Kidney (tissue), 14 donors: ENCODE data around the gene TSKU. TPM values are rescaled to one million over a fixed set of nuclear protein-coding genes. Genes with fewer than 3 reads are reported as not detected.

ENCODE experiments used
- DNase-seq, 5 donors: peaks; one replicate each; pipeline ENCODE4 v3.0.0-alpha.2; 2013 to 2020
- FAIRE-seq: peaks from 2 replicates; lab custom pipeline; 2012; peaks lifted over from hg19 to GRCh38; lab: Jason Lieb, UNC
- H3K27ac ChIP-seq, 2 donors: one replicate each; pipeline ENCODE4 v1.7.0; 2013; ENCODE audit warnings: low read depth in 2 of 2, low read length in 2 of 2, inconsistent platforms in 1 of 2
- H3K27me3 ChIP-seq: one replicate; pipeline ENCODE4 v1.7.1; 2013; ENCODE audit warnings: low read length, inconsistent platforms; ENCODE audit not compliant: control insufficient read depth, insufficient read depth
- H3K36me3 ChIP-seq, 3 donors: one replicate each; pipeline versions ENCODE4 v1.7.0 to v1.7.1; 2013; ENCODE audit warnings: low read length in 3 of 3, control low read depth in 1 of 3, inconsistent platforms in 1 of 3; ENCODE audit not compliant: insufficient read depth in 3 of 3, control insufficient read depth in 2 of 3
- H3K4me1 ChIP-seq, 3 donors: one replicate each; pipeline versions ENCODE4 v1.7.0 to v1.7.1; 2013; ENCODE audit warnings: low read length in 3 of 3, inconsistent platforms in 1 of 3, low read depth in 1 of 3; ENCODE audit not compliant: control insufficient read depth in 2 of 3, insufficient read depth in 2 of 3
- H3K4me3 ChIP-seq, 3 donors: one replicate each; pipeline versions ENCODE4 v1.7.0 to v1.8.1; 2013; ENCODE audit warnings: low read length in 3 of 3, control low read depth in 1 of 3, inconsistent platforms in 1 of 3
- H3K9ac ChIP-seq, 3 donors: one replicate each; pipeline versions ENCODE4 v1.7.0 to v1.7.1; 2013; ENCODE audit warnings: low read length in 3 of 3, control low read depth in 1 of 3, inconsistent platforms in 1 of 3
- H3K9me3 ChIP-seq, 3 donors: one replicate each; pipeline versions ENCODE4 v1.7.0 to v1.7.1; 2013; ENCODE audit warnings: low read length in 3 of 3, control low read depth in 1 of 3, inconsistent platforms in 1 of 3; ENCODE audit not compliant: control insufficient read depth in 2 of 3, insufficient read depth in 1 of 3
- CTCF ChIP-seq: IDR thresholded peaks from 3 replicates; pipeline ENCODE4 v1.5.1; 2012; ENCODE audit warnings: mild to moderate bottlenecking, moderate library complexity, borderline replicate concordance; ENCODE audit not compliant: insufficient read depth; ENCODE audit errors: extremely low read depth
- intact Hi-C: fragments of 100-400 bp; cut with DNase I; formaldehyde crosslinking; loops from one replicate; pipeline ENCODE4 v1.11.1; 2022
- polyA plus RNA-seq: library from polyadenylated mRNA; stranded (reverse); fragments of 350-450 nt; fragmentation: Illumina TruSeq; extraction: RNeasy Lipid Tissue Mini Kit (QIAGEN cat#74804); gene quantifications from one replicate; pipeline ENCODE4 v1.2.3, GENCODE V29; 2014; ENCODE audit warnings: low read depth, low replicate concordance; ENCODE audit not compliant: insufficient read depth
- total RNA-seq: library from RNA; stranded (reverse); fragmentation: NEBNext Ultra II Directional; extraction: Animal tissue kit (Norgen Biotek cat#: 25700); gene quantifications from one replicate; pipeline ENCODE4 v1.2.1, GENCODE V29; 2021
- donor health status: control.
- donor health status: control.
- donor health status: control.
- donor health status: control.
- donor health status: control.
- donor health status: DM: yes; HTN: yes; CAD: no.
- donor health status: Normal renal cell carcinoma (clear cell type).

TSKU gene
- total and polyA plus RNA-seq, 2 donors from 2014 or later = 27.3 to 41.0 TPM

GRCh38 chr11:76767659-76768058 is 15.5 kb upstream of the TSKU start:
- intact Hi-C loops = no loop called here
- Histone ChIP-seq H3K36me3 (no peaks in the 10 kb centered on the region), H3K9me3 (no peaks in the 10 kb centered on the region), H3K4me1 (peaks cover 14 to 57% (median 47%) of the 10 kb centered on the region in 3 donors), H3K27ac (peak overlapping the region; percentile 79 to 82), H3K27me3 (no peaks in the 10 kb centered on the region), H3K4me3 (peak overlapping the region in 2 of 3 donors; percentile 7 to 36), H3K9ac (peak overlapping the region in 1 of 3 donors; percentile 16)
- DNase-seq = no peak
- TF ChIP-seq CTCF = no peak
- no peak for FAIRE-seq

DNA sequence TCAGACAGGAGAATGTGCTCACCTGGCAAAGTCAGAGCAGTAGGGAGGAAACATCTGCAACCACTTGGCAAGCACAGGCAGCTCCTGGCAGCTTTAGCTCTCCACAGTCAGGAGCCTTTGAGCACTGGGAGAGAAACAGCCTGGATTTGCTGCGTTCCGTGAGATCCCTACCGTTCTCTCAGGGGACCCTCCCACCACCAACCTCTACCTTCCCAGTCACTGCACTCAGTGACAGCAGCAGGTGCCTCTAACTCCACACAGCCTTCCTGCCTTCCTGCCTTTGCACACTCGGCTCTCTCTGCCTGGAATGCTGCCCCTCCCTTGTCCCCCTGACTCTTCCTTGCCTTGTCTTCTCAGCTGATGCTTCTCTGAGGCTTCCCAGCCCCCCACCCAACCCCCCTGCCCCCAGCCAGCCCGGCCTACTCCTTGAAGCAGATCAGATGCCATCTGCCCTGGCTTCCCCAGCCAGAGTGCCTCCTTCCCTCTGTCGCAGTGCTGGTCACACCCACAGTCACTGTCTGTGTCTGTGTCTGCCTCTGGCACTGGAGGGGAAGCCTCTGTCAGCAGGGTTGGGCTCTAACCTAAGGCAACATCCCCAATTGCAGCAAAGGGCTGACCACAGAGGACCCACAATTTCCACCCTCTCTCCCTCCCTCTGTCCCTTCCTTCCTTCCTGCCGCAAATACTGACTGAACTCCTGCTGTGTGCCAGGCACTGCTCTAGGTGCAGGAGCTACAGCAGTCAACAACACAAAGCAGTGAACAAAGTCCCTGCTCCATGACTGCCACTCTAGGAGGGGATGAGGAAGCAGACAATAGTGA is 14.9 kb upstream of the TSKU start:
- Histone ChIP-seq H3K36me3 (no peaks in the 10 kb centered on the region), H3K9ac (peak overlapping the region in 1 of 3 donors; percentile 16), H3K27me3 (no peaks in the 10 kb centered on the region), H3K4me3 (peak overlapping the region in 2 of 3 donors; percentile 7 to 36), H3K9me3 (no peaks in the 10 kb centered on the region), H3K4me1 (peaks cover 15 to 62% (median 53%) of the 10 kb centered on the region in 3 donors), H3K27ac (peak overlapping the region; percentile 79 to 82)
- intact Hi-C loops = no loop called here
- DNase-seq (peak in 3 of 5 donors; percentile 22 to 54 (median 49)), FAIRE-seq (no peak)
- no peak for TF ChIP-seq CTCF

DNA sequence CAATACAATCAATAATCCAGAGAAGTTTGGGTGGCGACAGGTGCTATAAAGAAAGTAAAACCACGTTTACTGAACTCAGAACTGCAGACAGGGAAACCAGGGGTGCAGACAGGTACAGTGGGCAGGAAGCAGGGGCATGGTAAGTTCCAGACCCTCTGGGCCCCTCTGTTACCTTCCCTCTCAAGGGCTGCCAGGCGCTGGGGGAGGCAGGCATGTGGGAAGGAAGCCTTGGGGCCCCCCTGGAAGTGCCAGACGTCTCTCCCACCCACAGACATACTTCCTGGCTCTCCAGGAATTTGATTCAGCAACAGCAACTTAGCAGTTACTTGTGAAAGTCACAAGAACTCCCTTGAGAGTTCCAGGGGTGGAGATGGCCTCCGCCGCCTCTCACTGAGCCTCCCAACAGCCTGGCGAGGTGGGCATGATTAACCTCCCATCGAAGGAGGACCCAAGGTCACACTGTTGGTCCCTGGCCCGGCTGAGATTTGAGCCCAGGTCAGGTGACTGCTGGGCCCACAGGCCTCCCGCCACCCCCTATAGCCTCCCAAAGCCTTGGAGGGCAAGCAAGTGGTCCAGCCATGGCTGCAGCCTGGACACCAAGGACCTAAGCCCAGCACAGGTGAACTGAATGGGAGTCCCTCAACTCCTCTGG is 14.1 kb upstream of the TSKU start:
- DNase-seq (peak in 1 of 5 donors; percentile 43), FAIRE-seq (no peak)
- H3K4me3 ChIP-seq = peak overlapping the region in 1 of 3 donors; percentile 17
- intact Hi-C loops = no loop called here
- H3K9ac ChIP-seq = peak overlapping the region in 1 of 3 donors; percentile 28
- peak overlapping the region; percentile 79 to 82 for H3K27ac ChIP-seq
- no peaks in the 10 kb centered on the region for H3K27me3 ChIP-seq
- H3K36me3 ChIP-seq = no peaks in the 10 kb centered on the region
- TF ChIP-seq CTCF = no peak
- no peaks in the 10 kb centered on the region for H3K9me3 ChIP-seq
- peaks cover 15 to 61% (median 54%) of the 10 kb centered on the region in 3 donors for H3K4me1 ChIP-seq
